ENCODE data around the gene MMAA. TPM values are rescaled to one million over a fixed set of nuclear protein-coding genes. Genes with fewer than 3 reads are reported as not detected.

The MMAA gene
- total and polyA plus RNA-seq, 2 experiments from 2014 or later = 4.9 to 5.9 TPM

DNA sequence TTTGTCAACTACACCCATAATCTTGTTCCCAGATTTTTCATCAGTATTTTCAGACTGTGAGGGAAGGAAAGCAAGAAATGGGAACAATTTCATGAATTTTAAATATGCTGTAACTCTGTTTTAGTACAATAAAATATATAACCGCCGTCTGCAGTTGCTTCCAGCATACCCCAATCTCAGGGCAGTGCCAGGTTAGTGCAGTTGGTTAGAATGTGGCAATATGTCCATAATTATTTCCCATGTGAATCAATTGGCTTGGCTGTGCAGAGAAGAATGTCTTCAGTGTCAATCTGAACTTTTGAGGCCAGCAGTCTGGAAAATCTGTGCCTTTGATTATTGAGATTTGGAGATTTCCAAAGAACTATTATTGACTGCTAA lies 5.0 kb upstream of the MMAA start:
- no peak overlapping the region for H3K4me3 ChIP-seq
- no peaks in the 10 kb centered on the region for H3F3A ChIP-seq (replicated peaks; ENCODE audit: low read depth)
- H4K20me1 ChIP-seq (replicated peaks; ENCODE audit: insufficient read depth) = no peaks in the 10 kb centered on the region
- H3K27me3 ChIP-seq (ENCODE audit: insufficient read depth) = no peaks in the 10 kb centered on the region
- no peak overlapping the region for H3K27ac ChIP-seq (ENCODE audit: low read depth)
- H3K36me3 ChIP-seq (ENCODE audit: insufficient read depth) = no peaks in the 10 kb centered on the region
- DNase-seq (ENCODE audit: low spot score) (no peak), ATAC-seq (no peak)
- no peak overlapping the region for H2AFZ ChIP-seq
- Mint-ChIP-seq H3K4me1 (peaks cover 13% of the 10 kb centered on the region; the same call in 2 of the 3 replicates), H3K4me3 (no peak overlapping the region), H3K9me3 (no peaks in the 10 kb centered on the region; the same call in 2 of the 3 replicates), H3K27me3 (ENCODE audit: insufficient read depth, low read depth, poor library complexity) (no peaks in the 10 kb centered on the region), H3K27ac (no peak overlapping the region), H3K36me3 (ENCODE audit: low read depth) (no peaks in the 10 kb centered on the region)
- peaks cover 7% of the 10 kb centered on the region; the same call in 1 of the 2 replicates for H3K4me1 ChIP-seq (ENCODE audit: insufficient read depth)
- no peaks in the 10 kb centered on the region for H3K79me2 ChIP-seq (replicated peaks; ENCODE audit: insufficient read depth)
- no peaks in the 10 kb centered on the region for H3K9me2 ChIP-seq (ENCODE audit: insufficient read depth)
- no peak overlapping the region for H3K4me2 ChIP-seq
- TF ChIP-seq NANOG (IDR thresholded peaks at IDR 0.05; ENCODE audit: borderline replicate concordance) = no peak
- no peak for TF ChIP-seq JUNB (IDR thresholded peaks at IDR 0.05; ENCODE audit: unreplicated experiment)
- TF ChIP-seq EZH2phosphoT487 (IDR thresholded peaks at IDR 0.05; ENCODE audit: unreplicated experiment) = no peak
- TF ChIP-seq, protein P1, sequence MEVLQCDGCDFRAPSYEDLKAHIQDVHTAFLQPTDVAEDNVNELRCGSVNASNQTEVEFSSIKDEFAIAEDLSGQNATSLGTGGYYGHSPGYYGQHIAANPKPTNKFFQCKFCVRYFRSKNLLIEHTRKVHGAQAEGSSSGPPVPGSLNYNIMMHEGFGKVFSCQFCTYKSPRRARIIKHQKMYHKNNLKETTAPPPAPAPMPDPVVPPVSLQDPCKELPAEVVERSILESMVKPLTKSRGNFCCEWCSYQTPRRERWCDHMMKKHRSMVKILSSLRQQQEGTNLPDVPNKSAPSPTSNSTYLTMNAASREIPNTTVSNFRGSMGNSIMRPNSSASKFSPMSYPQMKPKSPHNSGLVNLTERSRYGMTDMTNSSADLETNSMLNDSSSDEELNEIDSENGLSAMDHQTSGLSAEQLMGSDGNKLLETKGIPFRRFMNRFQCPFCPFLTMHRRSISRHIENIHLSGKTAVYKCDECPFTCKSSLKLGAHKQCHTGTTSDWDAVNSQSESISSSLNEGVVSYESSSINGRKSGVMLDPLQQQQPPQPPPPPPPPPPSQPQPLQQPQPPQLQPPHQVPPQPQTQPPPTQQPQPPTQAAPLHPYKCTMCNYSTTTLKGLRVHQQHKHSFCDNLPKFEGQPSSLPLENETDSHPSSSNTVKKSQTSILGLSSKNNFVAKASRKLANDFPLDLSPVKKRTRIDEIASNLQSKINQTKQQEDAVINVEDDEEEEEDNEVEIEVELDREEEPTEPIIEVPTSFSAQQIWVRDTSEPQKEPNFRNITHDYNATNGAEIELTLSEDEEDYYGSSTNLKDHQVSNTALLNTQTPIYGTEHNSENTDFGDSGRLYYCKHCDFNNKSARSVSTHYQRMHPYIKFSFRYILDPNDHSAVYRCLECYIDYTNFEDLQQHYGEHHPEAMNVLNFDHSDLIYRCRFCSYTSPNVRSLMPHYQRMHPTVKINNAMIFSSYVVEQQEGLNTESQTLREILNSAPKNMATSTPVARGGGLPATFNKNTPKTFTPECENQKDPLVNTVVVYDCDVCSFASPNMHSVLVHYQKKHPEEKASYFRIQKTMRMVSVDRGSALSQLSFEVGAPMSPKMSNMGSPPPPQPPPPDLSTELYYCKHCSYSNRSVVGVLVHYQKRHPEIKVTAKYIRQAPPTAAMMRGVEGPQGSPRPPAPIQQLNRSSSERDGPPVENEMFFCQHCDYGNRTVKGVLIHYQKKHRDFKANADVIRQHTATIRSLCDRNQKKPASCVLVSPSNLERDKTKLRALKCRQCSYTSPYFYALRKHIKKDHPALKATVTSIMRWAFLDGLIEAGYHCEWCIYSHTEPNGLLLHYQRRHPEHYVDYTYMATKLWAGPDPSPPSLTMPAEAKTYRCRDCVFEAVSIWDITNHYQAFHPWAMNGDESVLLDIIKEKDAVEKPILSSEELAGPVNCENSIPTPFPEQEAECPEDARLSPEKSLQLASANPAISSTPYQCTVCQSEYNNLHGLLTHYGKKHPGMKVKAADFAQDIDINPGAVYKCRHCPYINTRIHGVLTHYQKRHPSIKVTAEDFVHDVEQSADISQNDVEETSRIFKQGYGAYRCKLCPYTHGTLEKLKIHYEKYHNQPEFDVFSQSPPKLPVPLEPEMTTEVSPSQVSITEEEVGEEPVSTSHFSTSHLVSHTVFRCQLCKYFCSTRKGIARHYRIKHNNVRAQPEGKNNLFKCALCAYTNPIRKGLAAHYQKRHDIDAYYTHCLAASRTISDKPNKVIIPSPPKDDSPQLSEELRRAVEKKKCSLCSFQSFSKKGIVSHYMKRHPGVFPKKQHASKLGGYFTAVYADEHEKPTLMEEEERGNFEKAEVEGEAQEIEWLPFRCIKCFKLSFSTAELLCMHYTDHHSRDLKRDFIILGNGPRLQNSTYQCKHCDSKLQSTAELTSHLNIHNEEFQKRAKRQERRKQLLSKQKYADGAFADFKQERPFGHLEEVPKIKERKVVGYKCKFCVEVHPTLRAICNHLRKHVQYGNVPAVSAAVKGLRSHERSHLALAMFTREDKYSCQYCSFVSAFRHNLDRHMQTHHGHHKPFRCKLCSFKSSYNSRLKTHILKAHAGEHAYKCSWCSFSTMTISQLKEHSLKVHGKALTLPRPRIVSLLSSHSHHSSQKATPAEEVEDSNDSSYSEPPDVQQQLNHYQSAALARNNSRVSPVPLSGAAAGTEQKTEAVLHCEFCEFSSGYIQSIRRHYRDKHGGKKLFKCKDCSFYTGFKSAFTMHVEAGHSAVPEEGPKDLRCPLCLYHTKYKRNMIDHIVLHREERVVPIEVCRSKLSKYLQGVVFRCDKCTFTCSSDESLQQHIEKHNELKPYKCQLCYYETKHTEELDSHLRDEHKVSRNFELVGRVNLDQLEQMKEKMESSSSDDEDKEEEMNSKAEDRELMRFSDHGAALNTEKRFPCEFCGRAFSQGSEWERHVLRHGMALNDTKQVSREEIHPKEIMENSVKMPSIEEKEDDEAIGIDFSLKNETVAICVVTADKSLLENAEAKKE (CRISPR knock-in tag; IDR thresholded peaks at IDR 0.05) = no peak
- no peak for TF ChIP-seq EZH2 (IDR thresholded peaks at IDR 0.05; ENCODE audit: low read depth, unreplicated experiment)
- no peak for TF ChIP-seq STAT1 (IDR thresholded peaks at IDR 0.05; ENCODE audit: unreplicated experiment)
- TF ChIP-seq POLR2AphosphoS5 (IDR thresholded peaks at IDR 0.05; ENCODE audit: low read depth) = no peak
- no peak for TF ChIP-seq ZNF114 (CRISPR knock-in tag; IDR thresholded peaks at IDR 0.05)
- TF ChIP-seq ZNF331 (CRISPR knock-in tag; IDR thresholded peaks at IDR 0.05; ENCODE audit: low read depth) = no peak
- TF ChIP-seq CTCF (conservative IDR thresholded peaks at IDR 0.05; ENCODE audit: low read depth in 2 of 2) = no peak
- no peak for TF ChIP-seq REST (IDR thresholded peaks at IDR 0.05; ENCODE audit: unreplicated experiment)
- no peak for TF ChIP-seq CREB1 (CRISPR knock-in tag; IDR thresholded peaks at IDR 0.05; ENCODE audit: low read depth)

Data from GM23338 (cell line).